ENCODE measurements around the gene TTC9.

Gene TTC9

DNA sequence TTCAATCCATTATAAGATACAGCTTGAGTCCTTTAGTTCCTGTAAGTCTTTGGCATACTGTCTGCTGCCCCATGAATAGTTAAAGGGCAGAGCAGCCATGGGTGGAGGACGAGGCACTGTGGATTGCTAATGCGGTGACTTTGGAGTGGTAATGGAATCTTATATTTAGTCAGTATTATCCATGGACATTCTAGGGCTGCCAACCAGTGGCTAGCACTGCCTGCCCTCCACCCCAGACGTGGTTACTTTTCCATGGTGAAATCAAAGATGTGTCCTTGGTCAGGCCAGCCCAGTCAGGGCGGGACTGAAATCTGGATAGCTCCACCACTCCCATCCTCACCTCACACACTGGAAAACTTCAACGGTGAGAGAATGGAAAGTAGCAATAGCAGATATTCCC lies 2.3 kb downstream of the TTC9 start:
- DNase-seq (ENCODE audit: low read depth) = no peak
- TF ChIP-seq, protein P1, sequence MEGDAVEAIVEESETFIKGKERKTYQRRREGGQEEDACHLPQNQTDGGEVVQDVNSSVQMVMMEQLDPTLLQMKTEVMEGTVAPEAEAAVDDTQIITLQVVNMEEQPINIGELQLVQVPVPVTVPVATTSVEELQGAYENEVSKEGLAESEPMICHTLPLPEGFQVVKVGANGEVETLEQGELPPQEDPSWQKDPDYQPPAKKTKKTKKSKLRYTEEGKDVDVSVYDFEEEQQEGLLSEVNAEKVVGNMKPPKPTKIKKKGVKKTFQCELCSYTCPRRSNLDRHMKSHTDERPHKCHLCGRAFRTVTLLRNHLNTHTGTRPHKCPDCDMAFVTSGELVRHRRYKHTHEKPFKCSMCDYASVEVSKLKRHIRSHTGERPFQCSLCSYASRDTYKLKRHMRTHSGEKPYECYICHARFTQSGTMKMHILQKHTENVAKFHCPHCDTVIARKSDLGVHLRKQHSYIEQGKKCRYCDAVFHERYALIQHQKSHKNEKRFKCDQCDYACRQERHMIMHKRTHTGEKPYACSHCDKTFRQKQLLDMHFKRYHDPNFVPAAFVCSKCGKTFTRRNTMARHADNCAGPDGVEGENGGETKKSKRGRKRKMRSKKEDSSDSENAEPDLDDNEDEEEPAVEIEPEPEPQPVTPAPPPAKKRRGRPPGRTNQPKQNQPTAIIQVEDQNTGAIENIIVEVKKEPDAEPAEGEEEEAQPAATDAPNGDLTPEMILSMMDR (IDR thresholded peaks at IDR 0.05; ENCODE audit: insufficient read depth, low read depth, low read length, missing control alignments) = no peak
- H3K4me3 ChIP-seq (ENCODE audit: low read depth, low read length) = peak overlapping the region; percentile 87

DNA sequence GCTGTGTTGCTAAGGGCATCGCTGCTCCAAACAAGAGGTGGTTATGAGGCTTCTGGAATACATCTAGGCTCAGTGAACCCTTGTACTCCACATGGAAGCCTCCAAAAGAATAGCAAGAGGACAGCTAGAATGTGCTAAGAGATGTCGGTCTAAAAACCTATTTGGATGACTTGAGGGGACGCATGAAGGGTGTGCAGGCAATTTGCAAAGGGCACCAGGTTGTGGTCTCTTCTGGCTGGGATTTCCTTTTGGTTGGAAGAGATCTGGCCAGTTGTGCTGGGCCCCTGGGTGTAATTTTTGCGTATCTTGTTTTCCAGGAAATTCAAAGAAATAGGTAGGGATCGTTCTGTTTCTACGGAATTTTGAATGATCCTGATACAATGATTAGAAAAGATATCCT lies 4.2 kb downstream of the TTC9 start:
- TF ChIP-seq, protein P1 (IDR thresholded peaks at IDR 0.05; ENCODE audit: insufficient read depth, low read depth, low read length, missing control alignments) = no peak
- no peak overlapping the region for H3K4me3 ChIP-seq (ENCODE audit: low read depth, low read length)
- DNase-seq (ENCODE audit: low read depth) = no peak

DNA sequence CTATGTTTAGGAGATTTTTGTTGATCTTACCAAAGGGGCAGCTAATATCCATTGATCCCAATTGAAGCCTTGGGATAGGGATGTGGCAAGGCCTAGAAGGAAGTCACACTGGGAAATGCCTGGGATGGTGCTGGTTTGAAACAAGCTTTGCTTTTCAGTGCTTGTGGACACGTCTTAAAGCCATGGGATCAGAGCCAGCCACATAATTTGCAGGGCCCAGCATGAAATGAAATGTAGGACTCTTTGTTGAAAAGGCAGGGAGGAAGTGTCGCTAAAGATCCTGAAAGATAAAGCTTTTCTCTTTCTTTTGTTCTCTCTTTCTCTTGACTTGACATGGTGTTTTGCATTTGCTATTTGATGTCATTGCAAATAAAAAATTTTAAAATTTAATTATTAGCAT lies 5.0 kb downstream of the TTC9 start:
- TF ChIP-seq, protein P1 (IDR thresholded peaks at IDR 0.05; ENCODE audit: insufficient read depth, low read depth, low read length, missing control alignments) = no peak
- DNase-seq (ENCODE audit: low read depth) = no peak
- H3K4me3 ChIP-seq (ENCODE audit: low read depth, low read length) = no peak overlapping the region

DNA sequence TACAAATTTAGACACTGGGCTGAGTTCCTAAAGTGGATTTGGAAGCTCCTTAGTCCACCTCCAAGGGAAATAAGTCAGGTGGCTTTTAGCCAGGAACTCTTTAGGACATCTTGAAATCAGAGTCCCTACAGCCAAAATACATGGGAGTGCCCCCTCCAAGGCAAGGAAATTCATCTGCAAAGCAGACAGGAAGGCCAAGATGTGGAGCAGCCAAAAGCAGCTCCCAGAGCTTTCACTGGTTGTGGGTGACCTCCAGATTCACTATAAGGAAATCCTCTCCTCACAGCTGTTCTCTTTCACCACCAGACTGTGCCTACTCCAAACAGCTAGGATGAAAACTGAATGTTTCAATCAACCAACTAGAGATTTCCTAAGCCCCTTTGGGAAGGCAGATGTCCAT lies 6.6 kb downstream of the TTC9 start:
- no peak for DNase-seq (ENCODE audit: low read depth)
- TF ChIP-seq, protein P1 (IDR thresholded peaks at IDR 0.05; ENCODE audit: insufficient read depth, low read depth, low read length, missing control alignments) = no peak
- H3K4me3 ChIP-seq (ENCODE audit: low read depth, low read length) = no peak overlapping the region

DNA sequence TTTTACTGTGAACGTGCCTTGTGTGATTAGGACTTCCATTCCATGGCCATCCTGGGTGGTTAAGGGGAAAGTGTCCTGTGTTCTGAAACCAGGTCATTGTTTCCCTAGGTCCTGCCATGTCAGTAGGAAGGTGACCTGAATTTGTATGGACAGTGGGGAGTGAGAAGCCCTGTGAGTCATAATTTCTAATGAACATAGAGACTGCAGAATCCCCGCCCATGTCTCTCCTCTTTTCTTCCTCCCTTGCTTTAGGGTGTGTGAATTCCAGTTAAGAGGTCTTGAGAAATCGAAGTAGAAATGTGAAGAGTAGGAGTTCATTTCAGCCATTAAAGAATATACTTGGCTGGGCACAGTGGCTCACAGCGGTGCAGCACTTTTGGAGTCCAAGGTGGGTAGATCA lies 8.1 kb downstream of the TTC9 start:
- TF ChIP-seq, protein P1 (IDR thresholded peaks at IDR 0.05; ENCODE audit: insufficient read depth, low read depth, low read length, missing control alignments) = no peak
- H3K4me3 ChIP-seq (ENCODE audit: low read depth, low read length) = no peak overlapping the region
- no peak for DNase-seq (ENCODE audit: low read depth)

DNA sequence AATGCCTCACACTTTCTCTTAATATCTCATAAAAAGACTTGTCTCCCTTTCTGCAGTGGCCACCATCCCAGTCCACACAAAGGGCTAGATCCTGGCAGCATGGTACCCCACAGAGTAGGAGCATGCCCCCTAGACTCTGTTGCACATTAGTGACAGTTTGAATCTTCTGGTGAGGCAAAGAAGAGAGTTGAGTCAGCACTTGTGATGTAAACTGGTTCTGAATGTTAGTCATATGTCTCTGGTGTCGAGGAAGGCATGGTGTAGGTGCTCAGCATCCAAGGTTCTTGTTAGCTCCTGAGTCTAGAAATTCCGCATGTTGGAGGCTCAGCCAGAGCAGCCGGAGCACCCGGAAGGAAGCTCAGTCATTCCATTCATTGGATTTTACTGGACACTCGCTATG lies 9.8 kb downstream of the TTC9 start:
- H3K4me3 ChIP-seq (ENCODE audit: low read depth, low read length) = no peak overlapping the region
- DNase-seq (ENCODE audit: low read depth) = no peak
- TF ChIP-seq, protein P1 (IDR thresholded peaks at IDR 0.05; ENCODE audit: insufficient read depth, low read depth, low read length, missing control alignments) = no peak

DNA sequence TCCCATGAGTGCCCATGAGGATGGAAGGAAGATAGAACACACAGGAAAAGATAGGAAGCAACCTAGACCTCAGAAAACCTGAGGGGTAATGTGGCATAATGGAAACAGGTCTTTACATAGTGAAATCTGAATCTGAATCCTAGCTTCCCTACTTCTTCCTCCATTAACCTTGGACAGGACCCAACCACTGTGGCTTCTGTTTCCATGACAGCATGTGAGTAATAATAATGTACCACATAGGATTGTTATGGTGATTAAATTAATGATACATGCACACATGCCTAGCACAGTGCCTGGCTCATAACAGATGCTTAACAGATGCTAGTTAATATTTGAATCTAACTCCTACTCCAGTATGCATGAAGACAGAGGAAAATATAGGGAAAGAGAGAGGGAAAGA lies 11.2 kb downstream of the TTC9 start:
- no peak for DNase-seq (ENCODE audit: low read depth)
- TF ChIP-seq, protein P1 (IDR thresholded peaks at IDR 0.05; ENCODE audit: insufficient read depth, low read depth, low read length, missing control alignments) = no peak
- H3K4me3 ChIP-seq (ENCODE audit: low read depth, low read length) = no peak overlapping the region
